Immature natural killer cell (primary cell): ENCODE measurements around the gene COG1. TPM values are rescaled to one million over a fixed set of nuclear protein-coding genes. Genes with fewer than 3 reads are reported as not detected.

Experiments used
- DNase-seq, 3 donors: peaks; one replicate each; pipeline ENCODE4 v3.0.0; 2022; ENCODE audit warnings: mixed read lengths in 1 of 3
- H3K27ac Mint-ChIP-seq, 6 donors: one replicate each; pipeline ENCODE4 v1.8.0; 2020; ENCODE audit warnings: mixed read lengths in 6 of 6, mild to moderate bottlenecking in 5 of 6, inconsistent platforms in 4 of 6, moderate library complexity in 3 of 6
- H3K27me3 Mint-ChIP-seq, 3 donors: one replicate each; pipeline ENCODE4 v1.8.0; 2020 to 2021; ENCODE audit warnings: low read depth in 3 of 3, mild to moderate bottlenecking in 3 of 3, mixed read lengths in 3 of 3, moderate library complexity in 3 of 3, inconsistent platforms in 1 of 3
- H3K36me3 Mint-ChIP-seq, 3 donors: one replicate each; pipeline ENCODE4 v1.8.0; 2020; ENCODE audit warnings: mixed read lengths in 3 of 3, inconsistent platforms in 2 of 3, mild to moderate bottlenecking in 2 of 3
- H3K4me1 Mint-ChIP-seq, 2 donors: one replicate each; pipeline ENCODE4 v1.8.0; 2020; ENCODE audit warnings: inconsistent platforms in 2 of 2, mild to moderate bottlenecking in 2 of 2, mixed read lengths in 2 of 2, moderate library complexity in 1 of 2
- H3K4me3 Mint-ChIP-seq, 5 donors: one replicate each; pipeline ENCODE4 v1.8.0; 2020; ENCODE audit warnings: mild to moderate bottlenecking in 5 of 5, mixed read lengths in 5 of 5, inconsistent platforms in 3 of 5, moderate library complexity in 3 of 5
- H3K9me3 Mint-ChIP-seq, 6 donors: one replicate each; pipeline ENCODE4 v1.8.0; 2020; ENCODE audit warnings: mild to moderate bottlenecking in 6 of 6, mixed read lengths in 6 of 6, inconsistent platforms in 4 of 6, moderate library complexity in 3 of 6
- polyA plus RNA-seq, 3 donors: library from polyadenylated mRNA; unstranded; fragments of 300-500 nt; fragmentation: Illumina TruSeq; gene quantifications; one replicate each; pipeline ENCODE4 v1.2.3, GENCODE V29; 2021

The COG1 gene
- polyA plus RNA-seq, 3 donors from 2014 or later, result 9.6 to 33.6 (median 17.2) TPM

- no peak for DNase-seq
- Mint-ChIP-seq H3K36me3 (no peaks in the 10 kb centered on the region), H3K27ac (peak overlapping the region in 1 of 6 donors; percentile 47), H3K4me3 (no peak overlapping the region), H3K27me3 (peaks cover 7 to 14% (median 7%) of the 10 kb centered on the region in 3 donors), H3K4me1 (no peaks in the 10 kb centered on the region), H3K9me3 (no peaks in the 10 kb centered on the region)
Observed at GRCh38 chr17:73158133-73158532, 34.7 kb upstream of the COG1 start.

GRCh38 chr17:73160980-73161630 lies 31.8 kb upstream of the COG1 start:
- H3K9me3 Mint-ChIP-seq, result no peaks in the 10 kb centered on the region
- H3K36me3 Mint-ChIP-seq, result no peaks in the 10 kb centered on the region
- peaks cover 0 to 9% of the 10 kb centered on the region in 2 donors for H3K4me1 Mint-ChIP-seq
- DNase-seq, result no peak
- no peak overlapping the region for H3K27ac Mint-ChIP-seq
- no peak overlapping the region for H3K4me3 Mint-ChIP-seq
- peaks cover 14 to 23% (median 15%) of the 10 kb centered on the region in 3 donors for H3K27me3 Mint-ChIP-seq

- no peak overlapping the region for H3K4me3 Mint-ChIP-seq
Observed at GRCh38 chr17:73163043-73163442, 29.8 kb upstream of the COG1 start.

GRCh38 chr17:73165616-73166404 lies 27.0 kb upstream of the COG1 start:
- Mint-ChIP-seq H3K9me3 (peaks cover 0 to 1% (median 0%) of the 10 kb centered on the region in 6 donors), H3K36me3 (no peaks in the 10 kb centered on the region), H3K27me3 (peaks cover 15 to 28% (median 20%) of the 10 kb centered on the region in 3 donors), H3K27ac (no peak overlapping the region), H3K4me3 (peak overlapping the region in 1 of 5 donors; percentile 26), H3K4me1 (peaks cover 12 to 15% of the 10 kb centered on the region in 2 donors)
- DNase-seq, result no peak

More at GRCh38 chr17:73163043-73163442, 29.8 kb upstream of the COG1 start:
- peaks cover 17 to 28% (median 19%) of the 10 kb centered on the region in 3 donors for H3K27me3 Mint-ChIP-seq
- H3K4me1 Mint-ChIP-seq, result peaks cover 12 to 15% of the 10 kb centered on the region in 2 donors
- H3K27ac Mint-ChIP-seq, result no peak overlapping the region
- H3K36me3 Mint-ChIP-seq, result no peaks in the 10 kb centered on the region
- H3K9me3 Mint-ChIP-seq, result peaks cover 0 to 1% (median 0%) of the 10 kb centered on the region in 6 donors
- DNase-seq, result no peak

GRCh38 chr17:73166731-73167581 lies 25.9 kb upstream of the COG1 start:
- peak overlapping the region in 3 of 5 donors; percentile 6 to 66 (median 7) for H3K4me3 Mint-ChIP-seq
- H3K27me3 Mint-ChIP-seq, result peaks cover 15 to 28% (median 18%) of the 10 kb centered on the region in 3 donors
- peaks cover 12 to 15% of the 10 kb centered on the region in 2 donors for H3K4me1 Mint-ChIP-seq
- H3K36me3 Mint-ChIP-seq, result no peaks in the 10 kb centered on the region
- no peak overlapping the region for H3K27ac Mint-ChIP-seq
- DNase-seq, result no peak
- H3K9me3 Mint-ChIP-seq, result peaks cover 0 to 1% (median 0%) of the 10 kb centered on the region in 6 donors

- no peak for DNase-seq
- H3K27me3 Mint-ChIP-seq, result peaks cover 13 to 19% (median 13%) of the 10 kb centered on the region in 3 donors
- H3K4me3 Mint-ChIP-seq, result no peak overlapping the region
- H3K36me3 Mint-ChIP-seq, result no peaks in the 10 kb centered on the region
- no peak overlapping the region for H3K27ac Mint-ChIP-seq
- H3K9me3 Mint-ChIP-seq, result peaks cover 0 to 1% (median 0%) of the 10 kb centered on the region in 6 donors
- peaks cover 12 to 15% of the 10 kb centered on the region in 2 donors for H3K4me1 Mint-ChIP-seq
Observed at GRCh38 chr17:73168667-73169066, 24.2 kb upstream of the COG1 start.

- Mint-ChIP-seq H3K27me3 (peaks cover 9 to 11% (median 10%) of the 10 kb centered on the region in 3 donors), H3K4me1 (peaks cover 10 to 12% of the 10 kb centered on the region in 2 donors), H3K9me3 (peaks cover 0 to 1% (median 0%) of the 10 kb centered on the region in 6 donors), H3K27ac (no peak overlapping the region), H3K4me3 (no peak overlapping the region), H3K36me3 (no peaks in the 10 kb centered on the region)
- DNase-seq, result no peak
Observed at GRCh38 chr17:73170324-73170723, 22.5 kb upstream of the COG1 start.

GRCh38 chr17:73172252-73172651 lies 20.6 kb upstream of the COG1 start:
- no peak for DNase-seq
- peaks cover 2 to 5% (median 3%) of the 10 kb centered on the region in 3 donors for H3K27me3 Mint-ChIP-seq
- no peak overlapping the region for H3K27ac Mint-ChIP-seq
- no peak overlapping the region for H3K4me3 Mint-ChIP-seq
- no peaks in the 10 kb centered on the region for H3K9me3 Mint-ChIP-seq
- H3K36me3 Mint-ChIP-seq, result no peaks in the 10 kb centered on the region
- H3K4me1 Mint-ChIP-seq, result peaks cover 0 to 3% of the 10 kb centered on the region in 2 donors

- H3K9me3 Mint-ChIP-seq, result no peaks in the 10 kb centered on the region
- H3K4me3 Mint-ChIP-seq, result no peak overlapping the region
- no peaks in the 10 kb centered on the region for H3K36me3 Mint-ChIP-seq
- H3K27me3 Mint-ChIP-seq, result peaks cover 0 to 3% (median 0%) of the 10 kb centered on the region in 3 donors
- H3K4me1 Mint-ChIP-seq, result no peaks in the 10 kb centered on the region
- no peak overlapping the region for H3K27ac Mint-ChIP-seq
- no peak for DNase-seq
Observed at GRCh38 chr17:73174126-73174525, 18.7 kb upstream of the COG1 start.

GRCh38 chr17:73175962-73176565 lies 16.8 kb upstream of the COG1 start:
- no peak for DNase-seq
- Mint-ChIP-seq H3K27ac (no peak overlapping the region), H3K36me3 (no peaks in the 10 kb centered on the region), H3K27me3 (peaks cover 0 to 1% (median 0%) of the 10 kb centered on the region in 3 donors), H3K4me1 (no peaks in the 10 kb centered on the region), H3K9me3 (no peaks in the 10 kb centered on the region), H3K4me3 (no peak overlapping the region)

- no peaks in the 10 kb centered on the region for H3K36me3 Mint-ChIP-seq
- no peaks in the 10 kb centered on the region for H3K9me3 Mint-ChIP-seq
- DNase-seq, result no peak
- no peak overlapping the region for H3K27ac Mint-ChIP-seq
- peaks cover 0 to 2% (median 1%) of the 10 kb centered on the region in 3 donors for H3K27me3 Mint-ChIP-seq
- H3K4me3 Mint-ChIP-seq, result no peak overlapping the region
- no peaks in the 10 kb centered on the region for H3K4me1 Mint-ChIP-seq
Observed at GRCh38 chr17:73179387-73179786, 13.5 kb upstream of the COG1 start.

GRCh38 chr17:73179878-73180277 lies 13.0 kb upstream of the COG1 start:
- no peak overlapping the region for H3K4me3 Mint-ChIP-seq
- no peak overlapping the region for H3K27ac Mint-ChIP-seq
- no peak for DNase-seq
- no peaks in the 10 kb centered on the region for H3K9me3 Mint-ChIP-seq
- no peaks in the 10 kb centered on the region for H3K4me1 Mint-ChIP-seq
- no peaks in the 10 kb centered on the region for H3K36me3 Mint-ChIP-seq
- H3K27me3 Mint-ChIP-seq, result peaks cover 0 to 2% (median 1%) of the 10 kb centered on the region in 3 donors

- Mint-ChIP-seq H3K36me3 (no peaks in the 10 kb centered on the region), H3K27me3 (peaks cover 0 to 2% (median under 1%) of the 10 kb centered on the region in 3 donors), H3K27ac (peak overlapping the region in 1 of 6 donors; percentile 5), H3K9me3 (no peaks in the 10 kb centered on the region), H3K4me3 (no peak overlapping the region), H3K4me1 (no peaks in the 10 kb centered on the region)
- no peak for DNase-seq
Observed at GRCh38 chr17:73182616-73183310, 10.1 kb upstream of the COG1 start.
